Caco-2 (cell line): Measurements from ENCODE around the gene CH25H. TPM values are rescaled to one million over a fixed set of nuclear protein-coding genes. Genes with fewer than 3 reads are reported as not detected.

Experiments used
- BruUV-seq: library from RNA; stranded (reverse); fragments of 400-500 nt; replicated peaks from 2 replicates; lab custom pipeline; 2021; lab: Mats Ljungman, UMichigan
- CTCF ChIA-PET: fragments of 300-600 bp; sonication (Branson Sonifier 250); formaldehyde crosslinking; loops from one replicate; lab custom pipeline; 2022; ENCODE audit warnings: antibody characterized with exemption; lab: Charles Lee
- POLR2A ChIA-PET: fragments of 300-600 bp; sonication (Branson Sonifier 250); formaldehyde crosslinking; loops from one replicate; lab custom pipeline; 2022; ENCODE audit warnings: antibody characterized with exemption; lab: Charles Lee
- DNase-seq, 2 experiments: peaks; one replicate each; pipeline versions ENCODE4 v3.0.0 to v3.0.0-alpha.2; 2020 to 2022
- H3K27me3 ChIP-seq: replicated peaks from 2 replicates; pipeline ENCODE4 v1.6.0; 2011; ENCODE audit warnings: low read length; ENCODE audit not compliant: control insufficient read depth, insufficient read depth
- H3K36me3 ChIP-seq: 2 replicates; pipeline ENCODE4 v1.5.1; 2011; ENCODE audit warnings: low read length; ENCODE audit not compliant: control insufficient read depth, insufficient read depth
- H3K4me1 ChIP-seq: fragments of 250-450 bp; sonication (Bioruptor Pico); 2 replicates; pipeline ENCODE4 v1.5.1; 2020; ENCODE audit warnings: mild to moderate bottlenecking
- H3K4me3 ChIP-seq: 2 replicates; pipeline ENCODE4 v1.5.1; 2011; ENCODE audit warnings: low read depth, mild to moderate bottlenecking, control low read depth, low read length
- H3K9me3 ChIP-seq: fragments of 250-450 bp; sonication (Bioruptor Pico); 2 replicates; pipeline ENCODE4 v1.5.1; 2020; ENCODE audit warnings: mild to moderate bottlenecking, moderate library complexity
- H3K27ac Mint-ChIP-seq: one replicate; pipeline ENCODE4 v1.8.0; 2022; ENCODE audit warnings: mixed read lengths; ENCODE audit not compliant: unreplicated experiment
- H3K27me3 Mint-ChIP-seq: one replicate; pipeline ENCODE4 v1.8.0; 2022; ENCODE audit warnings: mixed read lengths; ENCODE audit not compliant: insufficient read depth, unreplicated experiment
- H3K36me3 Mint-ChIP-seq: one replicate; pipeline ENCODE4 v1.8.0; 2022; ENCODE audit warnings: mild to moderate bottlenecking, mixed read lengths; ENCODE audit not compliant: insufficient read depth, unreplicated experiment
- H3K4me1 Mint-ChIP-seq: one replicate; pipeline ENCODE4 v1.8.0; 2022; ENCODE audit warnings: low read depth, mixed read lengths; ENCODE audit not compliant: unreplicated experiment
- H3K4me3 Mint-ChIP-seq: one replicate; pipeline ENCODE4 v1.8.0; 2022; ENCODE audit warnings: mild to moderate bottlenecking, moderate library complexity, mixed read lengths; ENCODE audit not compliant: unreplicated experiment
- H3K9me3 Mint-ChIP-seq: one replicate; pipeline ENCODE4 v1.8.0; 2022; ENCODE audit warnings: mixed read lengths; ENCODE audit not compliant: unreplicated experiment
- CTCF ChIP-seq, 2 experiments: fragments of 200-600 bp in 1 of 2; IDR thresholded peaks; 1 replicate in 1 of 2; 2 replicates in 1 of 2; pipeline versions ENCODE4 v1.5.1 to v1.8.0; 2011 to 2022; ENCODE audit warnings: antibody characterized with exemption in 1 of 2, control low read depth in 1 of 2, inconsistent platforms in 1 of 2, low read depth in 1 of 2, low read length in 1 of 2, mild to moderate bottlenecking in 1 of 2, moderate library complexity in 1 of 2; ENCODE audit not compliant: insufficient read depth in 1 of 2, severe bottlenecking in 1 of 2, unreplicated experiment in 1 of 2
- intact Hi-C: fragments of 100-400 bp; cut with micrococcal nuclease; formaldehyde crosslinking; loops from one replicate; pipeline ENCODE4 v1.10.0; 2022; ENCODE audit not compliant: unreplicated experiment
- total RNA-seq: library from RNA; stranded (reverse); gene quantifications from 2 replicates; pipeline ENCODE4 v1.2.3, GENCODE V29; 2022

CH25H gene
- total RNA-seq, 1 experiment from 2014 or later: not detected

- ChIA-PET POLR2A (no interaction called here), CTCF (no interaction called here)
- intact Hi-C loops: no loop called here
Observed at GRCh38 chr10:89238956-89239644, 32.0 kb upstream of the CH25H start.

GRCh38 chr10:89237849-89238248 lies 30.7 kb upstream of the CH25H start:
- Mint-ChIP-seq H3K4me3 (no peak overlapping the region), H3K27me3 (no peaks in the 10 kb centered on the region), H3K36me3 (no peaks in the 10 kb centered on the region), H3K4me1 (peaks cover 6% of the 10 kb centered on the region), H3K9me3 (no peaks in the 10 kb centered on the region), H3K27ac (no peak overlapping the region)
- TF ChIP-seq CTCF (IDR thresholded peaks at IDR 0.05; ENCODE audit: insufficient read depth in 1 of 2, low read depth in 1 of 2, low read length in 1 of 2, severe bottlenecking in 1 of 2, unreplicated experiment in 1 of 2): no peak
- H3K9me3 ChIP-seq: no peaks in the 10 kb centered on the region
- H3K27me3 ChIP-seq: no peaks in the 10 kb centered on the region
- no peak for DNase-seq
- H3K4me1 ChIP-seq: peaks cover 10% of the 10 kb centered on the region
- BruUV-seq: no TSS peak
- POLR2A ChIA-PET: no interaction called here
- CTCF ChIA-PET: no interaction called here
- no peaks in the 10 kb centered on the region; the same call in 1 of the 2 replicates for H3K36me3 ChIP-seq
- intact Hi-C loops: no loop called here
- no peak overlapping the region for H3K4me3 ChIP-seq

More at GRCh38 chr10:89238956-89239644, 32.0 kb upstream of the CH25H start:
- no peak for DNase-seq
- Histone ChIP-seq H3K9me3 (no peaks in the 10 kb centered on the region), H3K4me3 (no peak overlapping the region), H3K4me1 (peaks cover 10% of the 10 kb centered on the region), H3K27me3 (no peaks in the 10 kb centered on the region), H3K36me3 (no peaks in the 10 kb centered on the region)
- H3K36me3 Mint-ChIP-seq: no peaks in the 10 kb centered on the region
- BruUV-seq: no TSS peak
- no peaks in the 10 kb centered on the region for H3K27me3 Mint-ChIP-seq
- H3K4me3 Mint-ChIP-seq: no peak overlapping the region
- no peaks in the 10 kb centered on the region for H3K9me3 Mint-ChIP-seq
- H3K27ac Mint-ChIP-seq: no peak overlapping the region
- TF ChIP-seq CTCF (IDR thresholded peaks at IDR 0.05; ENCODE audit: insufficient read depth in 1 of 2, low read depth in 1 of 2, low read length in 1 of 2, severe bottlenecking in 1 of 2, unreplicated experiment in 1 of 2): no peak
- peaks cover 6% of the 10 kb centered on the region for H3K4me1 Mint-ChIP-seq

GRCh38 chr10:89236226-89236797 lies 29.2 kb upstream of the CH25H start:
- Histone ChIP-seq H3K4me3 (no peak overlapping the region), H3K9me3 (no peaks in the 10 kb centered on the region), H3K4me1 (no peaks in the 10 kb centered on the region; the same call in 1 of the 2 replicates), H3K27me3 (no peaks in the 10 kb centered on the region), H3K36me3 (no peaks in the 10 kb centered on the region; the same call in 1 of the 2 replicates)
- Mint-ChIP-seq H3K4me1 (no peaks in the 10 kb centered on the region), H3K4me3 (no peak overlapping the region), H3K9me3 (no peaks in the 10 kb centered on the region), H3K27me3 (no peaks in the 10 kb centered on the region), H3K27ac (no peak overlapping the region), H3K36me3 (no peaks in the 10 kb centered on the region)
- ChIA-PET CTCF (no interaction called here), POLR2A (no interaction called here)
- DNase-seq: no peak
- no peak for TF ChIP-seq CTCF (IDR thresholded peaks at IDR 0.05; ENCODE audit: insufficient read depth in 1 of 2, low read depth in 1 of 2, low read length in 1 of 2, severe bottlenecking in 1 of 2, unreplicated experiment in 1 of 2)
- BruUV-seq: no TSS peak
- intact Hi-C loops: no loop called here
